ENCODE data around the gene KIF18B.
A peak's percentile ranks its signal among the peaks of the same experiment; 100 is the strongest.

Gene KIF18B

GRCh38 chr17:44918006-44918405 is 29.6 kb downstream of the KIF18B start:
- no peak for DNase-seq (ENCODE audit: low spot score)

GRCh38 chr17:44917456-44917855 is 30.1 kb downstream of the KIF18B start:
- DNase-seq (ENCODE audit: low spot score) = no peak

- peak; percentile 58 for DNase-seq (ENCODE audit: low spot score)
Observed at GRCh38 chr17:44916781-44917241, 30.8 kb downstream of the KIF18B start.

GRCh38 chr17:44915862-44916780 is 31.5 kb downstream of the KIF18B start:
- no peak for DNase-seq (ENCODE audit: low spot score)

GRCh38 chr17:44915321-44915726 is 32.2 kb downstream of the KIF18B start, which contains the start of gene GFAP:
GFAP (minus strand) TSS chr17:44915500; CDS start chr17:44915486, 14 bp downstream.
- DNase-seq (ENCODE audit: low spot score) = no peak

GRCh38 chr17:44914698-44915271 is 32.8 kb downstream of the KIF18B start:
- DNase-seq (ENCODE audit: low spot score) = no peak

GRCh38 chr17:44914148-44914547 is 33.4 kb downstream of the KIF18B start:
- no peak for DNase-seq (ENCODE audit: low spot score)

- DNase-seq (ENCODE audit: low spot score) = no peak
Observed at GRCh38 chr17:44913676-44914075, 33.9 kb downstream of the KIF18B start.

GRCh38 chr17:44912763-44913544 is 34.6 kb downstream of the KIF18B start:
- no peak for DNase-seq (ENCODE audit: low spot score)

- DNase-seq (ENCODE audit: low spot score) = peak; percentile 40
Observed at GRCh38 chr17:44911133-44912001, 36.2 kb downstream of the KIF18B start.

GRCh38 chr17:44910231-44911106 is 37.1 kb downstream of the KIF18B start:
- no peak for DNase-seq (ENCODE audit: low spot score)

GRCh38 chr17:44909681-44910144 is 37.9 kb downstream of the KIF18B start:
- DNase-seq (ENCODE audit: low spot score) = peak; percentile 71

GRCh38 chr17:44908761-44909326 is 38.7 kb downstream of the KIF18B start:
- DNase-seq (ENCODE audit: low spot score) = no peak

GRCh38 chr17:44907729-44908470 is 39.7 kb downstream of the KIF18B start:
- no peak for DNase-seq (ENCODE audit: low spot score)

- no peak for DNase-seq (ENCODE audit: low spot score)
Observed at GRCh38 chr17:44906763-44907728, 40.5 kb downstream of the KIF18B start.

- peak; percentile 90 for DNase-seq (ENCODE audit: low spot score)
Observed at GRCh38 chr17:44906010-44906646, 41.4 kb downstream of the KIF18B start.
